ENCODE measurements around the gene NUDT22.
"Not testable (repeated sequence)": the region's sequence is repeated elsewhere in the genome, so short reads cannot be mapped to it uniquely, and the experiment has no call there.

Gene NUDT22

DNA sequence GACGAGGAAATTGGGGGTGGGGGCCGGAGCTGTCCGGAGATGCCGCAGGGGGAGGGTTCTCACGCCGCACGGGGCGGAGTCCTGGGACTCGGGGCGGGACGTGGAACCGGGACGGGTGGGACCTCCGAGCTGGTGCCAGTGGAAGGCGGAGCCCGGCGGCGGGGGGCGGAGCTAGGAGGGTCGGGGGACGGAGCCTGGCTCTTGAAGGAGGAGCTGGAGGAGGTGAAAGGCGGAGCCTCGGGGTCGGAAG, 15.1 kb downstream of the NUDT22 start:
- in situ Hi-C loops (cut with HindIII; ENCODE audit: low sequenced_read_pairs), result no loop called here

DNA sequence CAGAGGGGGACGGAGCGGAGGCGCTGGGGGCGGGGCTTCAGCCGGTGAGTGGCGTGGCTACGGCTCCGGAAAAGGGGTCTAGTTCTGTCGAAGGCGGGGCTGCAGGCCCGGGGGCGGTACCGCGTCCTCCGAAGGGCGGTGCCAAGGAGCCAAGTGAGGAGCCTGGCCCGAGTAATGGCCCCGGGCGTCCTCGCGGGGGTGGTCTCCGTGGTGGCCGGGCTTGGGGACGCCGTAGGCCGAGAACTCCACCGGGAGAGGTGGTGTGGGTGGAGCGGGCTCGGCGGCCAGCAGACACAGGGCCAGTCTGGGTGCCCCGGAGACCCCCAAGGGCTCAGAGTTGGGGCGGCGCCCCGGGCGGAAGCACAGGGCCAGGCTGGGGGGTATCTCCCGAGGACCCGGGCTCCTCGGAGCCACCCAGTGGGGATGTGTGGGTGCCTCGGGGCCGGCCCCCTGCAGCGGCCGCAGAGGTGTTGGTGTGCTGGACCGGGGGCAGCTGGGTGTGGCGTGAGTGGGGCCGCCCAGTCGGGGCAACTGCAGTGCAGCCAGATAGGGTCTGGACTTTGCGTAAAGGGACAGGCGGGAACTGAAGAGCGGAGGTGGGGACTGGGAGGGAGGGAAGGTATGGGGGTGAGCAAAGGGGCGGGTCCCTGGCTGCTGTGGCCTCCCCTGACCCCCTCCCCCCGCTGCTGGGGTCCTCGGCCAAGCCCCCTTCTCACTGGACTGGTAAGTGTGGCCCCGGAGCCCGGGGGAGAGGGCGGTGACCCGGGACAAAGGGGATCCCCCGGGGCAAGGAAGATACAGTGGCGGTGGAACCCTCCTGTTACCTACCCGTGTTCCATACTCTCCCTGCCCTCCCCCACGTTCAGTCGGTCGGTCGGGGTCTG, 15.7 kb downstream of the NUDT22 start:
- in situ Hi-C loops (cut with HindIII; ENCODE audit: low sequenced_read_pairs), result no loop called here

DNA sequence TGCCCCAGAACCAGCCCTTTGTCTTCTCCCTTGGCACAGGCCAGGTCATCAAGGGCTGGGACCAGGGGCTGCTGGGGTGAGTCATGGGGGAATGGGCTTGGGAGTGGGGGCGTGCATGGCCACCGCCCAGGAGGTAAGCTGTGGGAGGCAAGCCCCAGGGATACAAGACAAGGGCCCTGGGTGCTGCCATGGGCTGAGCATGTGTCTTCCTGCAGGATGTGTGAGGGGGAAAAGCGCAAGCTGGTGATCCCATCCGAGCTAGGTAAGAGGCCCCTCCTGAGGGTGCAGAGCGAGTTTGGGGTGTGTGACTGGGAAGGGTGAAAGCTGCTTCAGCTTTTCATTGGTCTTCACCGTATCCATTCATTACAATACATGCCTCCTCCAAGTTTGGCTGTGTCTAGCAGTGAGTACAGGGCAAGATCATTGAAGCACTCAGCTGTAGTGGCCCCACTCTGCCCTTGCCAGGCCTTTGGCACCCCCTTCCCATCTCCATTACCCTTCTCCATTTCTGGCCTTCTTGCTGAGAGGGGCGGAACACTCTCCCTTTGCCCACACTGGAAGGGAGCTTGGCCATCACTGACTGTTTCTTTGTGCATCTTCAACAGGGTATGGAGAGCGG, 17.3 kb downstream of the NUDT22 start:
- in situ Hi-C loops (cut with HindIII; ENCODE audit: low sequenced_read_pairs), result no loop called here

DNA sequence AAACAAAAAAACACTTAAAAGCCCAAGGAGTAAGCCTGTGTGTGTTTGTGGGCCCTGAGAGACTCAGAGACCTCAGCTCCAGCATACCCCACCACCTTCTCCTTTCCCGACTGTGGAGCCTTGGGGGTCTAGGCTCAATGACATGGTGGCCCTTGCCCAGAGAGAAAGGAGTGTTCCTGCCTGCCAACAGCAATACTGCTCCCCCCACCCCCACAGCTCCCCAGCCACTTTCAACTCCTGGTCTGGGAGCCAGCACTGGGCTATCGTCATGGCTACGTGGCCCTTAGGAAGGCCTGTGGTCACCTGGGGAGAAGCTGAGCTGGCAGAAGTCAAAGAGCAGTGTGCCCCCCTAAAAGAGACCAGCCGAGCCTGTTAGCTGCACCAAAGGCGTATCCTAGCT, 18.0 kb downstream of the NUDT22 start:
- in situ Hi-C loops (cut with HindIII; ENCODE audit: low sequenced_read_pairs), result no loop called here

- in situ Hi-C loops (cut with HindIII; ENCODE audit: low sequenced_read_pairs), result no loop called here
Measured at GRCh38 chr11:64244966-64245365, 18.9 kb downstream of the NUDT22 start.

GRCh38 chr11:64245401-64245796, 19.3 kb downstream of the NUDT22 start:
- in situ Hi-C loops (cut with HindIII; ENCODE audit: low sequenced_read_pairs), result no loop called here

DNA sequence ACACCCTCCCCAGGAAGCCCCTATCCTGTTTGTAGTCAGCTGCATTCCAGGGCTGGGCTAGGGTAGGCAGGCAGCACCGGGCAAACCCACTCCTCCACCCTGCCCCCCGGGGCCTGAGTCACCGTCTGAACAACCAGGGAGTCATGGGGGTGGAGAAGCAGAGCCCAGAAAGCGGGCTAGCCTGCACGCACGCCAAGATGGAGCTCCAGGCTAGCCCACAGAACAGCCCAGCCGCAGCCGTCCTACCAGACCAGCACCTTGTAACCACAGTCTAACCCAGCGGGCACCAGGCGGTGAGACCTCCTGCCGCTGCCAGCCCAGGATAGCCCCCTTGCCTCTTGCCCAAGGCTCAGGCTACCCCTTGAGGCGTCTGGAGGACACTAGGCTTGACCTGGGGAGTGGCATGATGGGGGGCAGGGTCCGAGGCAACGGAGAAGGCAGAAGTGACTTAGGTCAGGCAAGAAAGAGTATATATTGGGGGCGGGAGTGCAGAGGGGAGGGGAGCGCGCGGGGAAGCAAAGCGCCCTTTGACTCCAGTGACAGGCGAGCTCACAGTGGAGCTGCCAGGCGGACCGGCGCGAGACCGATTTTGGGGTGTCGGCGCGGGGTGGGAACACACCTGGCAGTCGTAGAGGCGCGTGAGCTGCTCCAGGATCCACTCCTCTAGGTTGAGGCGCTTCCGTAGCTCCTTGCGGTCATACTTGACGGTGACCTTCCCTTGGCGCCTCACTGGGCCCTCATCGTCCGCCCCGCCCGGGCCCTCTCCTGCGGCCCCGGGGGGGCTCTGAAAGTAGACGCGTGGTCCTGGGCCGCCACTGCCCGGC, 19.9 kb downstream of the NUDT22 start:
- in situ Hi-C loops (cut with HindIII; ENCODE audit: low sequenced_read_pairs), result no loop called here

DNA sequence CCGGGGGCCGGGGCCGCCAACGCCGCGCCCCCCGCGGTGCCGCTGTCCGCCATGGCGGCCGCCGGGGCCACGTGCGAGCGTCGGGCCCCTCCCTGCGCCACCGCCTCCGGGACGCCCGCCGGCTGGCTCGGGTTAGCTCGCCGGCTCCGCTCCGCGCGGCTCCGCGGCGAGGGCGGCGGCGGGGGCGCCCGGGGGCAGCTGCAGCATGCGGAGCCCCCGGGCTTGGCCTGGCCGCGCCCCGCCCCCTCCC, 20.5 kb downstream of the NUDT22 start:
- in situ Hi-C loops (cut with HindIII; ENCODE audit: low sequenced_read_pairs), result not testable (repeated sequence)

- in situ Hi-C loops (cut with HindIII; ENCODE audit: low sequenced_read_pairs), result no loop called here
Measured at GRCh38 chr11:64246871-64247728, 21.0 kb downstream of the NUDT22 start, which contains the start of gene PPP1R14B. Gene PPP1R14B (minus strand): TSS chr11:64246943. CDS start chr11:64246673, 270 bp downstream.

- in situ Hi-C loops (cut with HindIII; ENCODE audit: low sequenced_read_pairs), result no loop called here
Measured at GRCh38 chr11:64247729-64248531, 21.9 kb downstream of the NUDT22 start.

DNA sequence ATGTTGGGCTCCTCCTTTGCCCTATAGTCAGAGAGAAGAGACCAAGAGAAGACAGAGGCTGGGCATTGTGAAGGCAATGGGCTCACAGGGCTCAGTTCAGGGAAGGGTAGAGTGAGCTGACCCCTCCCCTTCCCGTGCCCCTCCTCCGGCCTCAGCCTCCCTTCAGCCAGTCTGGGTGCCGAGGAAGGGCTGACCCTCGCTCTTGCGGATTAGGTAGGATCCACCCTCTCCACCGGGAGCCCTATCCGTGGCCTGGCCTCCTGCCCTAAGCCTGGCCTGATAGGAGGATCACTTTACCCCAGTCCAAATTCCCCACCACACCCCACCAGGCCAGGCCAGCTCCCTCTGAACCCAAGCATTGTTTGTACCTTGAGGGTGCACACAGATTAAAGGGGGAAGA, 22.5 kb downstream of the NUDT22 start:
- in situ Hi-C loops (cut with HindIII; ENCODE audit: low sequenced_read_pairs), result no loop called here

DNA sequence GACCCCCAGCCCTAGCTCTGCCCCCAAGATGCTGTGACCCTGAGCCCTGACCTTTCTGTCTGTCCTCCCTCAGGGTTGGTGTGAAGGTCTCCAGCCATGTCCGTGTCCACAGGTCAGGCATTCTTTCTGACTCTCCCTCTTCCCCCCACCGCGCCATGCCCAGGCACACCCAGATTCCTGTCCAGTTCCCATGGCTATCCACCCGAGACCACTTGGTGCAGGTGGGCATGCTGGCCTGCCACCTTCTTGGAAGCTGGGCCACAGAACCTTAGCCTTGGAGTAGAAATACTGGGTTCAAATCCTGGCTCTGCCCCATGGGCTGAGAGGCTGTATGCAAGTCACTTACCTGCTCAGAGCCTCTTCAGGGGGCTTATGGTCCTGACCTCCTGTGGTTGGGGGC, 23.0 kb downstream of the NUDT22 start:
- in situ Hi-C loops (cut with HindIII; ENCODE audit: low sequenced_read_pairs), result no loop called here

DNA sequence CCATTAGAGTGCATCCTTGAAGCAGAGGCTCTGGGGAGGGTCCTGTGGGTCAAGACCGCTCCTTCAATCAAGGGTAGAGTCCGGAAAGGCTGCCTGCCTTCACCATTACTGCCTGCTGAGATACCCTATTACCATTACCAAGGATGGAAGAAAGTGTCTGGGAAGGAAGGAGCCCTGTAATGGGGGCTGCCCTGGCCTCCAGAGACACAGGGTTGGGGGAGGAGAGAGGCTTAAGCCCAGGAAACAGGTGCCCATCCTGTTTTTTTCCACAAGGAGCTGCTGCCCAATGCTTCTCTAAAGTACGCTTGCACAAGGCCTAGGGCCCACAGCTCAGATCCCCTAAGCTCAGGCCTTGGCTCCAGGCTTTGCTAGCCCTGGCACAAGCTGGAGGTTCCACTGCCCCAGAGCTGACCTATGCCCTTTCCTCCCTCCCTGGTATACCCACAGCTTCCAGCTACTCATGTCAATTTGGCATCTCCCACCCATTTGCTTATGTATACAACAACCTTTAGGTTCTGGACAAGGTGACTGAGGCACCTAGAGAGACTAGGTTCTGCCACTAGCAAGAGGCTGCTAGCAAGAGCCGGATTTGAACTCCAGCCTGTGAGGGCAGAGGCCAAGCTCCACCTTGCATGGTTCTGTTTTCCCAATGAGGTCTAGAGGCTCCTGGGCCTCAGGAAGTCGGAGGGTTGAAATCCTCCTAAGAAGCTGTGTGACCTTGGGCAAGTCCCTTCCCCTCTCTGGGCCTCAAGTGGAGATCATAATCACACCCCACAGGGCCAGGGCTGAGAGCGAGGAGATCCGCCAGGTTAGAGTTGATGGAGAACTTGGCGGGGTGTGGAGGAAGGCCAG, 23.7 kb downstream of the NUDT22 start:
- in situ Hi-C loops (cut with HindIII; ENCODE audit: low sequenced_read_pairs), result no loop called here

DNA sequence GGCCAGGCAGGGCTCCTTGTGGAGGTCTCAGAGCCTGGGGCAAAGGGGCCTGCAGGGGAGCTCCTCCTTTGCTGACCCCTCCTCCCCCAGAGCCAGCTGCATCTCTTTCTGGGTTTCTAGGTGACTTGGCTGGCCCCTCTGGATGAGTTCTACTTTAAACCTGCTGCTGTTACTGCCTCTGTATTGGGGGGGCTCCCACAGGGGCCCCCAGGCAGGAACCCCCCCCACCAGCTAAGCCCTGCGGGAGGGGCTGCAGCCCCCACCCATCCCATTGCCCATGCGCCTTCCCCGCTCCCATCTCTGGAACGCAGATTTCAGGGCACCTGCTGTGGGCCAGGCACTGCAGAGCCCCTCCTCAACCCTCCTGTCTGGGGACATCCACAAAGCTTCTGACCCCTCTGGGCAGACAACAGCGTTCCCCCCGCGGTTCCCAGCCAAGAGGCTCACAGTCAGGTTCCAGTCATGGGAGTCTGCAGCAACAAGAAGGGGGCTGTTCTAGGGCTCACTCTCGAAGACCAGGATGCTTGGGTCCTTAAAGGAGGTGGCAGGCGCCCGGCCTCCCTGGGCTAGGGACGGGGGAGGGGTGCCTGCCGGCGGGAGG, 24.4 kb downstream of the NUDT22 start:
- in situ Hi-C loops (cut with HindIII; ENCODE audit: low sequenced_read_pairs), result no loop called here

DNA sequence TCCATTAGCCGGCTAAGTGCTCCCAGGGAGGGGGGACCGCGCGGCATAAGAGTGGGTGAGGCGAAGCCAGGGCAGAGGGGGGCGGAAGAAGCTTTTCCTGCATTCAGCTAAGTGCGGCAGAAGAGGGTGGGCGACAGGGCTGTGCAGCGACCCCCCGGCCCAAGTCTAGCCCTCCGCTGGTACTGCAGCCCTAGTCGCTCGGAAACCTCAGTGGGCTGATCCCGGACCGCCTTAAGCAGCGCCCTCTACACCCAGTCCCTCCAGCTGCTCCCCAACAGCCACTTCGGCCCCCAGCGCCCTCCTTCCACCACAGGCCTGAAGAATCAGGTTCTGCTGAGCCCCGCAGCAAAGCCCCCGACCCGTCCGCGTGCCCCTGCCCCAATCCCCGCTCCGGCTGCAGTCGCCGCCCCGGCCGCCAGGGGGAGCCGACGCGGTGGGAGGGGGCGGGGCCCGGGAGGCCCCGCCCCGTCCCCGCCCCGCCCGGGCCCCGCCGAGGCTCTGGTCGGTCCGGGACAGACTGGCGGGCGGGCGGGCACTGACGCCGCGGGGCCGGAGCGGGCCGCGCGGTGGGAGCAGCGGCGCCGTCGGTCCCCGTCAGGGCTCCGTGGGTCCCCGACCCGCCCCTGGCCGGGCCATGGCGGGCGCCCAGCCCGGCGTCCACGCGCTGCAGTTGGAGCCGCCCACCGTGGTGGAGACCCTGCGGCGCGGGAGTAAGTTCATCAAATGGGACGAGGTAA, 25.1 kb downstream of the NUDT22 start, which contains the start of gene PLCB3:
Gene PLCB3 (plus strand): TSS at position 515 of the 737 bp plus-strand sequence. CDS start 120 bp downstream, at position 635.
- in situ Hi-C loops (cut with HindIII; ENCODE audit: low sequenced_read_pairs), result no loop called here

GRCh38 chr11:64251753-64252002, 25.6 kb downstream of the NUDT22 start:
- in situ Hi-C loops (cut with HindIII; ENCODE audit: low sequenced_read_pairs), result no loop called here

DNA sequence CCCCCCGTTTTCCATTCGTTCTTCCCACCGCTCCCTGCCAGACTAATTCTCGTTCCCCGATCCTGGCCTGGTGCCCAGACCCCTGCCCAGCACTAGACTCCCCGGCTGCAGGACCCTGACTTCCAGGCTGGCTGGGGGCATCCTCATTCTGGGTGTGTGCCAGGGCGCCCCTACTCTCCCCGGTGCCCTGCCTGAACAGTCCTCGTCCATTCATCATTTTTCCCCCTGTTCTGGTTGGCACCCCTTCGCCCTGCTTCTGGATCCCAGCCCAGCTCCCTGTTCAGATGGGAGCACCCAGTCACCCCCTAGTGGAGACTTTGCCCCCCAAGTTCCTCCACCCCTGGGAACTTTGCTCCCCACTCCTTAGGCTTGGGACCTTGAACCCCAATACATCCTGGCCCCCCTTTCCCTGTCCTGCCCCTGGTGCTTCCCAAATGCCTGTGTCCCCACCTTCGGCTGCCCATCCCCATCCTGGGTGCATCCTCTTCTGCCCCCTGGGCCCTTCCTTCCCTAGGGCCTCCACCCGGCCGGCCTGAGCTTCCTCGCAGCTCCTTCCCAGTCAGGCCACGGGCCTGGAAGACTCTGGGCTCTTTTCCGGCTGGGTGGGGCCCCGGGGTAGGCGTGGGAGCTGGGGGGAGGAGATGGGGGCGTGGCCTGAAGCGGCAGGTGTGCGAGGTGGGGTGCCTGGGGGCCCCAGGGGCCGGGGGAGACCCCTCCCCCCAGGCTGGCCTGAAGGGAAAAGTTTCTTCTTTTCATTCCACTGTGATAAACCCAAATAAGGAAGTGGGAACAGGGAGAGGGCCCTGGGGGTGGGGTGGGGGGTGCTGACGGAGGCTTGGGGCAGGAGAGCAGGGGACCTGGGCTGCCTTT, 26.2 kb downstream of the NUDT22 start:
- in situ Hi-C loops (cut with HindIII; ENCODE audit: low sequenced_read_pairs), result no loop called here

DNA sequence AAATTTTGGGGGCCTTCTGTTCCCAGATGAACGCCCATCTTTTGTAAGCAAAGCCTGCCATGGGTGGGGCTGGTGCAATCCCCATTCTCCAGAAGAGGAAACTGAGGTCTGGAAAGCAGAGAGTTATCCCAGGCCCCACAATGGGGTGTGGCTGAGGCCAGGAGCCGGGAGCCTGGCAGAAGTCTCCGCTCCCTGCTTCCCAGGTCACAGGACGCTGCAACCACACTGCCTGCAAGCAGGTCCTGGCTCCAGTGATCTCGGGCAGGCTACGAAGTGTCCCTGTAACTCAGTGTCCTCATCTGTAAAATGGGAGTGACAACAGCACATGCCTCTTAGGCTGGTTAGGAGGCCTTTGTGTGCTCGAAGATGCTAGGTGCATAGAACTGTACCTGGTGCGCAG, 27.0 kb downstream of the NUDT22 start:
- in situ Hi-C loops (cut with HindIII; ENCODE audit: low sequenced_read_pairs), result no loop called here
